ENCODE data around the gene ANKRD29.
"Not testable (repeated sequence)": the region's sequence is repeated elsewhere in the genome, so short reads cannot be mapped to it uniquely, and the experiment has no call there.

Gene ANKRD29

DNA sequence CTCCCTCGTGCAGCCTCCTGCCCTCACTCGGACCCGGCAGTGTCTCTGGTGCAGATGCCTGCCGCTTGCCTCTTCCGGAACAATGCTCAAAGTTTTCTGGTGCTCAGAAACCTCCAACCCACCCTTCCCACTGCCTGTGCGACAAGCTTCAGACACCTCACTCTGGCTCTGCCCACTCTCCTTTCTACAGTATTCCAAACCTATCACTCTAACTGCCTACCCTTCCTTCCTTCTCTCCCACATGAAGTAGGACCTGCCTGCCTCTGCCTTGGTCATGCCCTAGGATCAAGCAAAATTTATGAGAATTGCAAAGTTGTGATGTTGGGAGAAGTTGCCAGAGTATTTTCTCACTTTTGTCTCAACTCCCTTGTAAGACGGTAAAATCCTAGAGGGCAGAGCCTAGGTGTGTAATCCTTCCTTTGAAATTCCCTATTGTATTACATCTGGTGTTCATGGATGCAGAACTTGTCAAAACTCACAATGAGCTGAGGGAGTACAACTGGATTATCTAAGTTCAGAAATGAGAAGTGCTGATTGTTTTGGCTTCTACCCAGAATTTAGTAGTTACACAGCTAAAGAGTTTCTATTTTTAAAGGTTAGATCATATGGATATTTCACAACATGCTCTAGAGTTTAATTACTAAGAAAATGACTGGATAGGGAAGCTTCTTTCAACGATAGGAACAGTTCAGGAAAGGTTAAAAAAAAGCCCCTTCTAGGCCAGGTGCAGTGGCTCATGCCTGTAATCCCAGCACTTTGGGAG, 83.6 kb downstream of the ANKRD29 start:
- peak; percentile 20 for DNase-seq

DNA sequence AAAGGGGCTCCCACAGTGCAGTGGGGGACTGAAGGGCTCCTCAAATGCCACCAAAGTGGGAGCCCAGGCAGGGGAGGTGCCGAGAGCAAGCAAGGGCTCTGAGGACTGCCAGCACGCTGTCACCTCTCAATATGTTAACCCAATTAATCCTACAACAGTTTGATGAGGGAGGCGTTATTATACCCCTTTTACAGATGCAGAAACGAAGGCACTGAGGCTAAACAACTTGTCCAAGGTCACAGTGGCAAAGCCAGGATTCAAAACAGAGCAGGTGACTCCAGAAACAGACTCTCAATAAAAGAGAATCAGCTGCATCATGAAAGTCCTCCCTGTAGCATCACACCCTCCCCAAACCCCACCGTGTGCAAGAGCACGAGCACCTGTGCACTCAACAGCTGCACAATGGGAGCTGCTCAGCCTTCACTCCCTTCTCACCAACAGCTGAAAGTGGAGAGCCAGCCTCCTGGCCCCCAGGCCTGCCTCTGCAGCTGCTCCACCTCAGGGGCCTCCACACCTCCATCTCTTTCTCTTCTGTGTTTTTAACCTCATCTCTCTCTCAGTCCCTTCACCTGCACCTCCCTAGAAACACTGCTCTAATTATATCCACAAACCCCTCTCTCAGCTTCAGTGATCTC, 84.5 kb downstream of the ANKRD29 start:
- no peak for DNase-seq

GRCh38 chr18:23577521-23577920, 85.2 kb downstream of the ANKRD29 start:
- DNase-seq, result not testable (repeated sequence)

DNA sequence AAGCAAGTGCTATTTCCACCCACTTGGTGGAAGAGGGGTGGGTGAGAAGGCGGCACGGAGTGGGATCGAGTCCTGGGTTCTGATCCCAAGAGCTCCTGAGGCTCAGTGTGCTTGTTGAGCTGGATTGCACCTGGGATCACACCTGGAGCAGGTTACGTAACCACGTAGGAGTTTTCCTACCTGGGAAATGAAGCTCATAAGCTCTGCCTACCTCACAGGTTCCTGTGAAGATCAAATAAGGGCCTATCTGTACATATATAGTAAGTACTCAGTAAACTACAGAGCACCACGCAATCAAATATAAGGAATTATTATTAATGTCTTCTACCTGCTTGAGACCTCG, 87.4 kb downstream of the ANKRD29 start:
- DNase-seq, result no peak

GRCh38 chr18:23574611-23575308, 88.0 kb downstream of the ANKRD29 start:
- no peak for DNase-seq

DNA sequence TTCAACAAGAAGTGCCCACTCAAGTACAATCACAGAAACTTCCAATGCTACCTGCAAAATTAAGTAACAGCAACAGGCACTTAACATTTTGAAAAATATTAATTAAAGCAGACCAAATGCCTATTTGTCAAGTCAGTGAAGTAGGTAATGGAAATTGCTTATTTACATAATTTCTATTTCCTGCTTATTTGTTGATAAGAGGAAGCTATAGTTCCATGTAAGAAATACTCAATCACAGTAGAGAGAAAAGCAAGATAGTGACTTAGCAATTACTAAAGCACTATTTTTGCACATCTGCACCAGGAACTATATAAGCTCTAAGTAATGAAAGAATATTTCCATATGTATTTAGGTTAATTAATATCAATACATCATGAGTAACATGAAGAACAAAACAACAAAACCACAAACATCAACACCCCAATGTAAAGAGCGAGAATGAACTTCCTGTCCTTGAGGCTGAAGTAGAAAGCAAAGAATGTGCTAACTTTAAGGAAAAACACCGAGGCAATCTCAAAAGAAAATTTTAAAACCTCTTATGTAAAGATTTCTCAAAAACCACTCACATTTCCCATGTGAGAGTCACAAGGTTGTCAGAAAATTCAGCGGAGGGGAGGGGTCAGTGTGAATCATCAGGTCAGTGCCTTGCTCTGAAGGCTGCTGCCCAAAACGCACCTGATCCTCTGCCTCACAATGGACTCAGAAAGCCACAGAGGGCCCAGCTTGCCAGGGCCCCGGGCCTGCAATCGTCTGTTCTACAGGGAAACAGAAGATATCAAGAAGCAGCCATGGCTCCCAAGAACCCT, 88.9 kb downstream of the ANKRD29 start:
- peak; percentile 45 for DNase-seq

GRCh38 chr18:23573020-23573419, 89.7 kb downstream of the ANKRD29 start:
- DNase-seq, result no peak

DNA sequence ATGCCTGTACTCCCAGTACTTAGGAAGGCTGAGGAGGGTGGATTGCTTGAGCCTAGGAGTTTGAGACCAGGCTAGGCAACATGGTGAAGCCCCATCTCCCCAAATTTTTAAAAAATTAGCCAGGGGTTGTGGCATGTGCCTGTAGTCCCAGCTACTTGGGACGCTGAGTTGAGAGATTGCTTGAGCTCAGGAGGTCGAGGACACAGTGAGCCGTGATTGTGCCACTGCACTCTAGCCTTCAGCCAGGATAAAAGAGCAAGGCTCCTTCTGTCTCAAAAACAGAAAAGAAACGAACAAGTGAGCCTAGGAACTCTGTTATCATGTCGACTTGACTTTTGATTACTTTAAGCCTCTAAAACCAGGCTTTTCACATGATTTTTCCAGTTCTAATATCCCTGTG, 90.1 kb downstream of the ANKRD29 start:
- DNase-seq, result no peak

DNA sequence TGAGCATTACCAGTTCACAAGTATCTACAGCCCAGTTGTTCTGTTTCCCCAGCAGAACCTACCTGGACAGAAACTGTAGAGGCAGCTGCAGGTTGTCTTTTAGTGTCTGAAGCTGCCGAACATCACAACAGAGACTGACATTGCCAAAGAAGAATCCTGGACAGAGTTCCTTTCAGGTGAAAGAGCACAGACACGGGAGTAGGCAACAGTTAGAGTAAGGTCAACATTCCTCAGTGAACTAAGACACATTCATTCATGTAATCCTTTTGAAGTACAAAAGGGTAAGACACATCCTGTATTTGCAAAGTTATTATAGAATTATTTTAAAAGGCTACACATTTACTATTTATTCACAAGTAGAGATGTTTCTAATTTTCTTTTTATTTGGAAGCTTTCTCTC, 90.7 kb downstream of the ANKRD29 start:
- DNase-seq, result no peak

DNA sequence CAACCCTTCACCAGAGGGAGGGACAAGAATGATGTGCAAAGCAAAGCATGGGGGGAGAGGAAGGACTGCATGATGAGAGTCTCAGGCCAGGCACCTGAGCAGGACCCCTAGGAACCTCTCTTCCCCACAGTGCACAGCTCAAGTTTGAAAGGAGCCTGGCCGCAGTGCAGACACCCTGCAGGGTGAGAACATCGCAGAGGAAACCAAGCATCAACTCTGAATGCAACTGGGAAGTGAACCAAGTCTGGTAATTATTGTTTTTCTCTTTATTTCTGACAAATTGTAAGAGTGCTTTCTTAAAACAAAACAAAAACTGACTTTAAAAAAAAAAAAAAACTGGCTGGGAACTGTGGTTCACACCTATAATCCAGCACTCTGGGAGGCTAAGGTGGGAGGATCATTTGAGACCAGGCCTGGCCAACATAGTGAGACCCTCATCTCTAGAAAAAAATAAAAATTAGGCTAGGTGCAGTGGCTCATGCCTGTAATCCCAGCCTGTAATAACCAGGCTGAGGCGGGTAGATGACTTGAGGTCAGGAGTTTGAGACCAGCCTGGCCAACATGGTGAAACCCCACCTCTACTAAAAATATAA, 91.7 kb downstream of the ANKRD29 start:
- DNase-seq, result no peak

GRCh38 chr18:23569299-23570063, 93.2 kb downstream of the ANKRD29 start:
- DNase-seq, result no peak

- DNase-seq, result no peak
Measured at GRCh38 chr18:23568281-23569138, 94.2 kb downstream of the ANKRD29 start.

DNA sequence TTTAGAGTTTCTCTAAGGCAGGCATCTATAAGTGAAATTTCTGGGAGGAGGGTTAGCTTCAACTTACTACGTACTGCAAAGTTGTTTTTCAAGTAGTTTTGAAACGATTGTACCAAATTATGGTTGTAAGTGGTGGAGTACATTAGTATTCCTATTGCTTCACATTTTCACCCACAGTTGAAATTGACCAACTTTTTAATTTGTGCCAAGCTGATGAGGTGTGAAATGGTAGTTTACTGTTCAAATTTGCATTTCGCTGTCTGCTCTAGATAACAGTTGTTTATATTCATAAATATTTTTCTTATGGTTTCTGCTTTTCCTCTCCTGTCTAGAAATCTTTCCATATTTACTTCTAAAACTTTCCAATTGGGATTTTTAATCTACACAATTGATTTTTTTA, 95.0 kb downstream of the ANKRD29 start:
- DNase-seq, result no peak

DNA sequence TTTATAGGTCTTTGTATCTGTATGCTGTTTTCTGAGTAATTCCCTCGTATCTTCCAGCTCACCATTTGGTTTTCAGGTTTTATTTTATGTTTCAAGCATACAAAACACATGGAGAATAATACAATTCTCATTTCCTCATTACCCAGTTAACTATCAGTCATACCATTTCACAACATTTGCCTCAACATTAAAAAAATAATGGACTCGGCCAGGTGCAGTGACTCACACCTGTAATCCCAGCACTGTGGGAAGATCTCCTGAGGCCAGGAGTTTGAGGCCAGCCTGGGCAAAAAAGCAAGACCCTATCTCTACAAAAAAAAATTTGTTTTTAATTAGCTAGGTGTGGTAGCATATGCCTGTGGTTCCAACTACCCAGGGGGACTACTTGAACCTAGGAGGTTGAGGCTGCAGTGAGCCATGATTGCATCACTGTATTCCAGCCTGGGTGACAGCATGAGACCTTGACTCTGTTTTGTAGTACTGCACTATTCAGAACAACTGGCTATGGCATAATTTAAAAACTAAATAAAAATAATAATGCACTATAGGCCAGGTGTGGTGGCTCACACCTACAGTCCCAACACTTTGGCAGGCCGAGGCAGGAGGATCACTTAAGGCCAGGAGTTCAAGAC, 96.7 kb downstream of the ANKRD29 start:
- no peak for DNase-seq

DNA sequence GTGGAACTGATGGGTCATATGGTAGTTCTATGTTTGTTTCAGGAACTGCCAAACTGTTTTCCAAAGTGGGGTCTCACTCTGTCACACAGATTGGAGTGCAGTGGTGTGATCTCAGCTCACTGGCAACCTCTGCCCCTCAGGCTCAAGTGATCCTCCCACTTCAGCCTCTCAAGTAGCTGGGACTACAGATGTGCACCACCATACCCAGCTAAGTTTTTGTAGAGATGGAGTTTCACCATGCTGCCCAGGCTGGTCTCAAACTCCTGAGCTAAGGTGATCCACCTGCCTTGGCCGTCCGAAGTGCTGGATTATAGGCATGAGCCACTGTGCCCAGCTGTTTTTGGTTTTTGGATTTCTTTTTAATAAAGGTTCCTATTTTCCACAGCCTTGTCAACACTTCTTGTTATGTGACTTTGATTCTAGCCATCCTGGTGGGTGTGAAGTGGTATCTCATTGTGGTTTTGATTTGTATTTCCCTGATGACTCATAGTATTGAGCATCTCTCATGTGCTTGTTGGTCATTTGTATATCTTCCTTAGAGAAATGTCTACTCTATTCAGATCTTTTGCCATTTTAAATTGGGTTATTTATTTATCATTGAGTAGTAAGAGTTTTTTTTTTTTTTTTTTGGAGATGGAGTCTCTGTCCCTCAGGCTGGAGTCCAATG, 99.2 kb downstream of the ANKRD29 start:
- DNase-seq, result peak; percentile 35

DNA sequence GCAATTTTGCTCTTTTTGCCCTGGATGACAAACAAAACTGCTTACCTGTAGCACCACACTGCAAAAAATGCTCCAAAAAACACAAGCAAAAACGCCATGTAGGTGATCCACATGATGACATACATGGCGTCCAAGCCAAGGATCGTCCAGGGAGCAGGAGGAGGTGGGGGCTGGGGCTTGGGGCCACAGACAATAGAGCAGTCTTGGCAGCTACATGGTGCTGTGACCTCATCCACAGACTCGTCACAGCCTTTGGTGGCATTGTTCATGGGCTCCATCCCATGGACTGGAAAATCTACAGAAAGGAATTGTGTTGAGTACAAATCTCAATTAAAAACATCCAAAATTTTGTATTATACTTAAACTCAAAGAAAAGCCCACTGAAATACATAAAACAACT, 102.5 kb downstream of the ANKRD29 start:
- DNase-seq, result no peak

GRCh38 chr18:23557511-23557910, 105.2 kb downstream of the ANKRD29 start:
- not testable (repeated sequence) for DNase-seq

- DNase-seq, result no peak
Measured at GRCh38 chr18:23556145-23556780, 106.4 kb downstream of the ANKRD29 start.

GRCh38 chr18:23553887-23554286, 108.8 kb downstream of the ANKRD29 start:
- DNase-seq, result no peak

DNA sequence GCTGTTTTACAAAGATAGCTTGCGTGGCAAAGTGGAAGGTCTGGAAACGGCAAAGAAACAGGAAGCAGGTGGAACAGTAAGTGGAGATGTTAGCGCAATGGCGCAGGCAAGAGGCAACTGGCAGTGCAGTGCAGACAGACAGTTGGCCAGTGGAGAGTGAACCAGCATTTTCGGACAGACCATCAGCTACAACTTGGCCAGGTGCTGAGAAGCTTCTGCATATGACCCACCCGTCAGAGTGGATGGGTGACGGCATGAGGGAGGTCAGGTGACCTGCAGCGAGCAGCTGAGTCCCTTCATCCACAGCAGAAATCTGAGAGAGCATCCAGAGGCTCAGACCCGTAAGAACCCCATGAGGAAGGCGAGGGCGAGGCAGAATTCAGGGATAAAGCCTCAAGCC, 110.2 kb downstream of the ANKRD29 start:
- DNase-seq, result no peak
